ENCODE results near the gene EPS8L2.
"Not testable (repeated sequence)": the region's sequence is repeated elsewhere in the genome, so short reads cannot be mapped to it uniquely, and the experiment has no call there.

Gene EPS8L2

DNA sequence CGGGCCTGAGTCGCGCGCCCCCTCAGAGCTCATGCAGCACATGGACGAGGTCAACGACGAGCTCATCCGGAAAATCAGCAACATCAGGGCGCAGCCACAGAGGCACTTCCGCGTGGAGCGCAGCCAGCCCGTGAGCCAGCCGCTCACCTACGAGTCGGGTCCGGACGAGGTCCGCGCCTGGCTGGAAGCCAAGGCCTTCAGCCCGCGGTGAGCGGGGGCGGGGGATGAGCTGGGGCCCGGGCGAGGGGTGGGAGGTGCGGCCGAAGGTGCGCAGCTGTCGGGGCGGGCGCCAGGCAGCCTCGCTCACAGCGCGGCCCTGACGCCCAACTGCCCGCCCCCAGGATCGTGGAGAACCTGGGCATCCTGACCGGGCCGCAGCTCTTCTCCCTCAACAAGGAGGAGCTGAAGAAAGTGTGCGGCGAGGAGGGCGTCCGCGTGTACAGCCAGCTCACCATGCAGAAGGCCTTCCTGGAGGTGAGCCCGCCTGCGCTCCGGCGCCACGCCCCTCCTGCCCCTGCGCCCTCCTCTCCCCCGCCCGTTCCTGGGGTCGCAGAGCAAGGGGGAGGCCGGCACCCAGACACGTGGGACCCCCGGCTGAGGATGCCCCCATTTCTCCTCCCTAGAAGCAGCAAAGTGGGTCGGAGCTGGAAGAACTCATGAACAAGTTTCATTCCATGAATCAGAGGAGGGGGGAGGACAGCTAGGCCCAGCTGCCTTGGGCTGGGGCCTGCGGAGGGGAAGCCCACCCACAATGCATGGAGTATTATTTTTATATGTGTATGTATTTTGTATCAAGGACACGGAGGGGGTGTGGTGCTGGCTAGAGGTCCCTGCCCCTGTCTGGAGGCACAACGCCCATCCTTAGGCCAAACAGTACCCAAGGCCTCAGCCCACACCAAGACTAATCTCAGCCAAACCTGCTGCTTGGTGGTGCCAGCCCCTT, 20.5 kb downstream of the EPS8L2 start:
- no peak for DNase-seq

DNA sequence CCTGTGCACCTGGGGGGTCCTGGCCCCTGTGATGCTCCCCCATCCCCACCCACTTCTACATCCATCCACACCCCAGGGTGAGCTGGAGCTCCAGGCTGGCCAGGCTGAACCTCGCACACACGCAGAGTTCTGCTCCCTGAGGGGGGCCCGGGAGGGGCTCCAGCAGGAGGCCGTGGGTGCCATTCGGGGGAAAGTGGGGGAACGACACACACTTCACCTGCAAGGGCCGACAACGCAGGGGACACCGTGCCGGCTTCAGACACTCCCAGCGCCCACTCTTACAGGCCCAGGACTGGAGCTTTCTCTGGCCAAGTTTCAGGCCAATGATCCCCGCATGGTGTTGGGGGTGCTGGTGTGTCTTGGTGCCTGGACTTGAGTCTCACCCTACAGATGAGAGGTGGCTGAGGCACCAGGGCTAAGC, 21.3 kb downstream of the EPS8L2 start:
- no peak for DNase-seq

DNA sequence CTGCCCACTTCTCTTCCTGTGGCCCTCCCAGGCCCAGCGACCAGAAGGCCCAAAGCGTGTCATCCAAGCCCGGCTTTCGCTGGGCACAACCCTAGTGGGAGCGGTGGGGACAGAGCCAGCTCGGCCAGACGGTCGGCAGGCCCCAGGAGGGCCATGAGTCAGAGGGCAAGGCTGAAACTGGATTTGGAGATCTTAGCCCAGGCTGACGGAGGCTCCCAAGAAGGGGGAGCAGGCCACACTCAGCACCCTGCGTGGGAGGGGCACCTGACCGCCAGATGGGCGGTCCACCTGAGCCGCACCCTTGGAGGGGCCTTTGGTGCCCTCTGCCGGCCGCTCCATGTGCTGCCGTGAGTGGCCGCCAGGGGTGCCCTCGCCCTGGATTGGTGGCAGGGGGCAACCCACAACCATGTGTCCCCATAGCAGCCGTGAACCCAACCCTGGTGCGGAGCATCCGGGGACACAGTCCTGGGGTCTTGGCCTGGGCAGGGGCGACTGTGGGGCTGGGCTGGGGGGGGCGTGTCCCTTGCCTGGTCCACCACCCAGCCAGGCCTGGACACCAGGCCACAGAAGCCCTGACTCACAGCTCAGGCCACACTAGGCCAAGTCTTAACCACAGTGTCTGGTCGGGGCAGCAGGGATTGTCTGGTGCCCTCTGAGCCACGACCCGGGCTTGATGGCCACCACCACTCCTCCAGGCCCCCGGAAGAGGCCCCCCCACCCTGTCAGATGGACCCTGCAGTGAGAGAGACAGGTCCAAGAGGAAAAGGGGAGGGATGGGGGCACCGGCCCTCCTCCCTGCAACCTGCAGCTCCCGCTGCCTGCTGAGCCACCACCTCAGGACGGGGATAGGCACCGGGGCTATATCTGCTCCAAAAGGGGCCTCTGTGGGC, 22.1 kb downstream of the EPS8L2 start:
- DNase-seq, result peak; percentile 61

DNA sequence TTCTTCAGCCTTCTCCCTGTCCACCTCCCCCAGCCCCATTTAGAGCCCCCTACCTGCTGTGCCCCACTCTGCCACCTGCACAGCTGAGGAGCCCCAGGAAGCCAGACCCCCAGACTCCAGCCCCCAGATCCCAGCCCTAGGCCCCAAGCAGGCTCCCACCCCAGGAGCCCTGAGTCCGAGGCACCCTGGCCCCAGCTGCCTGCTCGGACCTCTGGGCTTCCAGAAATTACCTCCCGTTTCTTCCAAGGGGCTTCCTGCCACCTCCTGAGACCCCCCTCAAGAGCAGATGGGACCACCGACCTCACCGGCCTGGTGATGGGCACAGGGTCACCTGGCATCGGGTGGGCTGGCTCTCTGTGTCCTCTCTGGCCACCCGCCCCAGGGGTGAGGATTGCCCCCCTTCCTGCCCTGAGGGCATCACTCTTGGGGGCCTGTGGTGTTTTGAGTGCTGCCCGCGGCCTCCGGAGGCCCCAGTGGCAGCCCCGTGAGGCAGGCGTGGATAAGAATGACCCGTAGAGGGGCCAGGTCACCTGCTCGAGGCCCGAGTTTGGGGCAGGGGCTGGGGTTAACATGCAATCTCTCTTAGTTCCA, 23.0 kb downstream of the EPS8L2 start:
- DNase-seq, result no peak

DNA sequence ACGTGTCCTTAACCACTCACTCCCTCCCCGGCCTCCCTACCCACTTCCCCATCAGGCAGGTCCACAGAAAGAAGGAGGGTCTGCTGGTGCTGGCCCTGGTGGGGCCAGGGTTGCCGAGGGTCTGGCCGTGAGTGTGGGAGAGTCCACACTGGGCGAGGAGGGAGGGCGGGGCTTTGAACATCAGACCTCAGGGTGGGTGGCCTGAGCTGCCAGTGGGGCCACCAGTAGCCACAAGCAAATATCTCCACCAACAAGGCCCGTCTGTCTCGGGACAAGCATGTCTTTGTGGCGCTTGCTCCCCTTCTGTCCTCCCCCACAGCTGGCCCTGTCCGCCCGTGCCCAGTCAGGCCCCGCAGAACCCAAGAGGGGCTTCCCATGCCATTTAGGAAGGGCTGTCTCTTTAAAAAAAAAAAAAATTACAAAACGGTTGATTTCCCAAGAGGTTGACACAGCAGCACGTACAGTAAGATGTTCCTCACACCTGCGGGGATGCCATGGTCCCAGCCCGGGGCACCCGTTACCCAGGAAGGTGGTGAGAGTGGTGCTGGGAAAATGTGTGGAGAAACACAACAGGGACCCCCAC, 23.6 kb downstream of the EPS8L2 start:
- DNase-seq, result no peak

DNA sequence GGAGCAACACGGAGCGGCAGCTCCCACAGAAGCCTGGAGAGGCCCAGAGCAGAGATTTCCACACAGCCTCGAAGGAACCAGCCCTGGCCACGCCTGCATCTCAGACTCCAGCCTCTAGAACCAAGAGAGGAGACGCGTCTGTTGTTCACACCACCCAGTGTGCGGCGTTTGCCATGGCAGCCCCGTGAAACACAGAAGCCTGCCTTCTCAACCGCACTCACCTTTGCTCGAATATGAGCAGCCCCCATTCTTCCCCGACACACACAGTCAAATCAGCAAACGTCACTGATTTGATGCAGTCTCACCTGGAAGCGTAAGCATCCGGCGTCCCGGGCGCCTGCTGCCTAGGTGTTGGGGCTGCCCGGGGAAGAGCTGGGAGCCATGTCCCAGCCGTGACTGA, 27.0 kb downstream of the EPS8L2 start:
- no peak for DNase-seq

DNA sequence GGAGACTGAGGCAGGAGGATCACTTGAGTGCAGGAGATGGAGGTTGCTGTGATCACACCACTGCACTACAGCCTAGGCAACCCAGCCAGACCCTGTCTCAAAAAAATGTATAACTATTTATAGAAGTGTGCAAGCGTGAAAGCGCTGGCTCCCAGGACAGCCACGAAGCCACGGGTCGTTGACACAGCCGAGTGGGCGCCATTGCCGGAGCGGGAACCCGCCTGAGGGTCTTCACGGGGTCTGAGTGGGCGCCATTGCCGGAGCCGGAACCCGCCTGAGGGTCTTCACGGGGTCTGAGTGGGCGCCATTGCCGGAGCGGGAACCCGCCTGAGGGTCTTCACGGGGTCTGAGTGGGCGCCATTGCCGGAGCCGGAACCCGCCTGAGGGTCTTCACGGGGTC, 28.5 kb downstream of the EPS8L2 start:
- not testable (repeated sequence) for DNase-seq

DNA sequence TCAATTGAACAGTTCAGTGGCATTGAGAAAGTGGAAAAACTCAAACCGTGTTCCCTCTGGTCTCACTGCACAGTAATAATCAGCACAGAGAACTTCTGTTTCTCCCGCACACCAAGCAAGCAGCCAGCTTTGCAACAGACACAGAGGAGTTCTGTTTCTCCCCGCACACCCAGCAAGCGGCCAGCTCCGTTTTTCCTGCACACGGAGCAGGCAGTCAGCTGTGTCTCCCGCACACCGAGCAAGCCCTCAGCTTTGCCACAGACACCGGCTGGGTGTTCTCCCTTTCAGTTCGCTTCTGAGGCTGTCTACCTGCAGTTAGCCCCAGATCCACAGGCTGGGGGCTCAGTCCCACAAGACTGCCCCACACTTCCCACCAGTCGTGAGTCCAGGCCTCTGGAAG, 31.3 kb downstream of the EPS8L2 start:
- DNase-seq, result no peak

DNA sequence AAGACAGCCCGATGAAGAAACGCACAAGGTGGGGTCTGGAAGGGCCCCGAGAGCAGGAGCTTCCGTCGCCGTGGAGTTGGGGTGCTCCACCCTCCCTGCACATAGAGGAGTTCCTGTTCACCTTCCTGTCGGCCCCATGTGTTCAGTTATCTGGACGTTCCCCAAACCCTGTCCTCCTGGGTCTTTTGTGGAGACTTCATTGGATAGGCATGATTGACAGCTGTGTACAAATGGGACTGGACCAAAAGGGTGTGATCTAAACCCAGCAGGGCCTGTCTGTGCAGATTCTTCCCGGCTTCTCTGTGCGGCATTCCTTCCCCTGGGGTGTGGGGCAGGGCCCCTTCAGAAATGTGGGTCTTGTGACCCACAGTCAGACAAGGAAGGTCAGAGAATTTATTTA, 31.9 kb downstream of the EPS8L2 start:
- DNase-seq, result not testable (repeated sequence)

DNA sequence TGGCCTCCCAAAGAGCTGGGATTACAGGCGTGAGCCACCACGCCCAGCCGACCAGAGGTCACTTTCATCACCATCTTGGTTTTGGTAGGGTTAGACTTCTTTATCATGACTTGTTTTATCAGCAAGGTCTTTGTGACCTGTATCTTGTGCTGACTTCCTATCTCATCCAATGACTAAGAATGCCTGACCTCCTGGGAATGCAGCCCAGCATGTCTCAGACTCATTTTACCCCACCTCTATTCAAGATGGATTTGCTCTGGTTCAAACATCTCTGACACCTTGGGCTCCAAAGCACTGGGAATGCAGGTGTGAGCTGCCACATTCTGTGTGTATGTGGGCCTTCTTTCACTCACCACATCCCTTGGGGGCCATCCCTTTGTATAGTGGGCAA, 36.1 kb downstream of the EPS8L2 start:
- no peak for DNase-seq

DNA sequence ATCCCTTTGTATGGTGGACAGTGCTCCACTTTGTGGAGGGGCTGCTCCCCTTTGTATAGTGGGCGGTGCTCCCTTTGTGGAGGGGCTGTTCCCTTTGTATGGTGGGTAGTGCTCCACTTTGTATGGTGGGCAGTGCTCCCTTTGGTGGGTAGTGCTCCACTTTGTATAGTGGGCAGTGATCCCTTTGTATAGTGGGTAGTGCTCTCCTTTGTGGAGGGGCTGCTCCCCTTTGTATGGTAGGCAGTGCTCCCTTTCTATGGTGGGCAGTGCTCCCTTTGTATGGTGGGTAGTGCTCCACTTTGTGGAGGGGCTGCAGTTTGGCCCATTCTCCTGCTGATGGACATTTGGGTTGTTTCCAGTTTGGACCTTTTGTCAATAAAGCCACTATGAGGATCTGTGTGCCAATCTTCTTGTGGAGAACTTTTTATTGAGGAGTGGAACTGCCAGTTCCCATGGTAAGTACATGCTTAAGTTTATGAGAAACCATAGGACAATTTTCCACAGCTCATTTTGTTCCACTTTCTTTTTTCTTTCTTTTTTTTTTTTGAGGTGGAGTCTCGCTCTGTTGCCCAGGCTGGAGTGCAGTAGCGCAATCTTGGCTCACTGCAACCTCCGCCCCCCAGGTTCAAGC, 36.7 kb downstream of the EPS8L2 start:
- no peak for DNase-seq

DNA sequence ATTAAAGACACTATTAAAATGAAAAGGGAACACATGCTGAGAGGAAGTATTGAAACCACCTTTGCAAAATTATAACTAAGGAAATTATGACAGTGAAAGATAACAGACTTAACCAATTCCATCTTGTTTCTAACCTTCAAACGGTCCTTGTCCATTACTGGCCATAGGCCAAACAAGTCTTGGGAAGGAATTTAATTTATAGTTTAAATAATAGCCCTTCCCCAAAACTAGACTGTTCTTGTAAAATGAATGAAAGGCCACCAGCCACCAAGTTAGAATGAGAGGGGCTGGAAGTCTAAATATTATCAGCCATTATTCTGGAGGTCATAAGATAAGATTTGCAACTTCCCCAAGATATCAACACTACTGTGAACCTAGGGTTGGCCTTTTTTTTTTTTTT, 39.4 kb downstream of the EPS8L2 start:
- no peak for DNase-seq

DNA sequence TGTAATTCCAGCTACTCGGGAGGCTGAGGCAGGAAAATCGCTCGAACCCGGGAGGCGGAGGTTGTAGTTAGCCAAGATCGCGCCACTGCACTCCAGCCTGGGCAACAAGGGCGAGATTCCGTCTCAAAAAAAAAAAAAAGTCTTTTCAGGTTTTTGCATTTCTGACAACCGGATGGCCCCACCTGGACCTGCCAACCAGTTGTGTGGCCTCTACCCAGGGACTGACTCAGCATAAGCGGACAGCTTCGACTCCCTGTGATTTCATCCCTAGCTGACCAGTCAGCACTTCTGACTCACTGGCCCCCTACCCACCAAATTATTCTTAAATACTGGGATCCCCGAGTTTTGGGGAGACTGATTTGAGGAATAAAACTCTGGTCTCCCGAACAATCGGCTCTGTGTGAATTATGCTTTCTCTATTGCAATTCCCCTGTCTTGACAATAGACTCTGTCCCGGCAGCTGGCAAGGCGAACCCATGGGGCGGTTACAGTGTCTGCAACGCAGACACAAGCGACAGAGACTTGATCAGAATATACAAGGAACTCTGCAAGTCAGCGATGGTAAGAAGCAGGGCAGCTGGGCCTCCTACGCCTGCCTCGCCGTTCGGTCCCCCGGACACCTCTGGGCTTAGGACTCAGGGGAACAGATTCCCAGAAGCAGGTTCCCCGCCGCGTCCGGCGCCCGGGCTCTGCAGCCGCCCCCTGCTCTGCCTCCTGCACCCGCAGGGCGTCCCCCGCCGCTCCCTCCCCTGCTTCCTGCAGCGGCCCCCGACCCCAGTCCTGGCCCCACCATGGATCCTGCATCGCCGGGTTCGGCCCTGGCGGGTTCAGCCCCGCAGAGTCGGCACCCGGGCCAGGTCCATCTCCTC, 40.5 kb downstream of the EPS8L2 start:
- peak; percentile 33 for DNase-seq

DNA sequence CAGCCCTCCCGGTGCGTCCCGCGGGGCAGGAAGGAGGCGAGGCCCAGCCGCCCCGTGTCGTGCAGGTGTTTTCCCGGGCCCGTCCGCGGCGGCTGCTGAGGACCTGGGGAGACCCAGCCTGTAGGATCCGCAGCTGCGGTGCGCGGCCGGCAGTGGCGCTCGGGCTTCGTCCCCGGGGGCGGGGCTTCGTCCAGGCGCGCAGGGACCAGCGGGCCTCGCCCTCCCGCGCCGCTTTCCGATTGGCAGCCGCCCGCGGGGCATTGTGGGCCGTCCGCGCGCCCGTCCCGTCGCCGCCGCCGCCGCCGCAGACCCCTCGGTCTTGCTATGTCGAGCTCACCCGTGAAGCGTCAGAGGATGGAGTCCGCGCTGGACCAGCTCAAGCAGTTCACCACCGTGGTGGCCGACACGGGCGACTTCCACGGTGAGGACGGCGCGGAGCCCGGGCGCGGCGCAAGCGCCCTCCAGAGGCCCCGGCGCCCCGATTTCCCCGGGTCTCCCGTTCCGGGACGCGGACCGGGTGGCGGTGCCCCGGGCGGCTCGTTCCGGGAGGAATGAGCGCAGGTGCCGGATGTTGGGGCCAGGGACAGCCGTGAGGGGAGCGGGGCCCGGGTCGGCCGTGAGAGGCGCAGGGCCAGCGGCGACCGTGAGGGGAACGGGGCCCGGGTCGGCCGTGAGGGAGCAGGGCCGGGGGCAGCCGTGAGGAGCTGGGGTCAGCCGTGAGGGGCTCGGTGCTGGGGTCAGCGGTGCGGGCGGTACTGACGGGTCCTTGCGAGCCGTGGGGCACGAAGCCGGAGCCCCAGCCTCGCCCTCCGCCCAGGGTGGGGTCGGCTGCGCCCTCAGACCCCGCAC, 41.4 kb downstream of the EPS8L2 start, which contains the start of gene TALDO1:
TALDO1 (plus strand) TSS at position 307 of the 849 bp plus-strand sequence; CDS start at position 325, 18 bp downstream.
- DNase-seq, result peak; percentile 67

DNA sequence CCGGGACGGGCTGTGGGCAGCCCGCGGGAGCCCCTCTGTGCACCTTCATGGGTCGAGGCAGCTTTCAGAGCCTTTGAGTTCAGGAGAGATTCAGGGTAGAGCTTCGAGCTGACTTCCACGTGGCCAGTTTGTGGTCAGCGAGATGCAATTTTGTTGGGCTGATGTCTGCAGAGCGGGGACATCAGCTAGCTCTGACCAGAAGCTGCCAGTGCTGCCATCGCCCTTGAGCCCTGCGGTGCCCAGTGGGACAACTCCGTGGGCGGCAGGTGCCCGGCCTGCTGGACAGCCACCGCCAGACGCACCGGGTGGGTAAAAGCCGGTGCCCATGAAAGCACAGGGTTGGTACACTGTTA, 42.0 kb downstream of the EPS8L2 start:
- no peak for DNase-seq

DNA sequence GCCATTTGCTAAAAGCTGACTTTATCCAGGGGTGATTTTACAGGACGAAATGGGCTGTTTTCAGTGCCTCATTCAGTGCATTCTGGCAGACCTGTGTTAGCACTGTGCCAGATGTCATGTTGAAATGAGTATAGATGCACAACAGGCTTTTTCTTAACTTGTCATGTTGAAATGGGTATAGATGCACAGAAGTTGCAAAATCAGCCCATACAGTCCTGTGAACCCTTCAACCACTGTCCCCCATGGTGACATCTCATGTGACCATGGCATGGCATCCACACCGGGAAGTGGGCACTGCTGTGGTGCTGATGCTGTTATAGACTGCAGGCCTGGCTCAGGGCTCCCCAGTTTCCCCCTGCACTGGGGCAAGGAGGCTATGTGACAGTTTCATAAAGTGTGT, 43.7 kb downstream of the EPS8L2 start:
- DNase-seq, result no peak

DNA sequence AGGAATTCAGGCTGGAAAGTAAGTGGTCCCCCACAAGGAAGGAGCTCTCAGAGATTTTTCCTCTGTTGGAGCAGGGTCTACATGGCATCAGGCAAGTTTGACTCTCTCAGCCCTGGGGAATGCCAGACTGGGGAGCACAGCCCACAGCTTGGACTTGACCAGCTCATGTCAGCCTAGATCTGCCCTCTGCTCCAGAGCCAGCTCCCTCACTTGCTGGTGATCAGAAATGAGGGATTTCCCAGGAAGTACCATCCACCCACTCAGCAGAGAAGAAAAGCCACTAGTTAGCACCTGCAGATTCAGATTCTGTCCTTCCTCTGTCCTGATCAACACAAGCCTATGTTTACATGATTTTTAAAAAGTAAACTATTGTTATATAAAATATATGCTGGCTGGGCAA, 54.2 kb downstream of the EPS8L2 start:
- no peak for DNase-seq

DNA sequence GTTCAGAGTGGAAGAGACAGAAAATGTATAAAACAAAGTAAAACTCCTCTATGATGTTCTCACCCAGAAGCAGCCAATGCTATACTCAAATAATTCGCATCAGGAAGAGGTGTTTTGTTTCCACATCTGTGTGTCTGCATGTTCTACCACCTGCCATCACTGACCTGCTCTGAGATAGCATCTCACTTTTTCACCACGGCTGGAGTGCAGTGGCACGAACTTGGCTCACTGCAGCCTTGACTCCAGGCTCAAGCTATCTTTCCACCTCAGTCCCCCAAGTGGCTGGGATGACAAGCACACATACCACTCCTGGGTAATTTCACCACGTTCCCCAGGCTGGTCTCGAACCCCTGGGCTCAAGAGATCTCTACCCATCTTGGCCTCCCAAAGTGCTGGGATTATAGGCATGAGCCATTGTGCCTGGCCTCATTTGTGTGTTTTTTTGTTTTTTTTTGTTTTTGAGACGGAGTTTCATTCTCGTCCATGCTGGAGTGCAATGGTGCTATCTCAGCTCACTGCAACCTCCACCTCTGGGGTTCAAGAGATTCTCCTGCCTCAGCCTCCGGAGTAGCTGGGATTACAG, 55.6 kb downstream of the EPS8L2 start:
- no peak for DNase-seq

DNA sequence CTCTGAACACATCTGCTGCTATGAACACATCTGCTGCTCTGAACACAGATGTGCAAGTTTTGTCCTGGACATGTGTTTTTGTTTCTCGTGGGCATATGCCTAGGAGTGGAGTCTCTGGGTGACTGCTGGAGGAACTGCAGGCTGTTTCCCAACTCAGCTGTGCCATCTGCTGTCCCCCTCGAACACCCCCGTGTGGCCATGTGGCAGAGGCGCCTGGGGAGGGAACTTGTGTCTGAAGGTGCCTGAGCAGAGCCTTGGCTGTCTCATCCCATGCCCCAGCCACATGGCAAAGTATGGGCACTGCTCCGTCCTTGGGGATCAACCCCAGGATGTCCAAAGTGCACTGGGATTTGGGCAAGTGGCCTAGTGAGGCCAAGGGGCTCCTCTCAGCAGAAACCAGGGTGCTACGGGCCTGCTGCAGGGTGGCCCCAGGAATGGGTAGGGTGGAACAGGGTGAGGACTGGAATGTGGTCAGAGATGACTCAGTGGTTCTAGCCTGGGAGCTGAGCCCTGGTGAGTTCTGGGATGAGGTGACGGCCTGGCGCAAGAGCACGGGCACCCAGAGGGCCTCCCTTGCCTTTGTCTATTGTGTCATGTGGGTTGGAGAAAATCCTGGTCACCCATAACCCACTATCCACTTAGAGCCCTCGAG, 56.5 kb downstream of the EPS8L2 start:
- no peak for DNase-seq

DNA sequence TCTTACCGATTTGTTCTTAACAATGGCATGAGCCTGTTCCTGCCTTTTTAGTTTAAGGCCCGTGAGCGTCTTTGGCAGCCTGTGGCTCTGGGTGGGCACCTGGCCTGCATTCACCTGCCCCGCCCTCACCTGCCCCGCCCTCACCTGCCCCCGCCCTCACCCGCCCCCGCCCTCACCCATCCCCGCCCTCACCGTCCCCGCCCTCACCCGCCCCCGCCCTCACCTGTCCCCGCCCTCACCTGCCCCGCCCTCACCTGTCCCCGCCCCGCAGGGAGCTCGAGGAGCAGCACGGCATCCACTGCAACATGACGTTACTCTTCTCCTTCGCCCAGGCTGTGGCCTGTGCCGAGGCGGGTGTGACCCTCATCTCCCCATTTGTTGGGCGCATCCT, 57.0 kb downstream of the EPS8L2 start:
- DNase-seq, result no peak

All from KG1 (cell line).